Measurements from ENCODE around the gene IGF1.

The IGF1 gene

GRCh38 chr12:102438827-102439210 lies 41.5 kb downstream of the IGF1 start:
- no peak for DNase-seq (ENCODE audit: extremely low read depth, low read depth)
- TF ChIP-seq CTCF (IDR thresholded peaks at IDR 0.05; ENCODE audit: low read depth, low read length) = no peak

DNA sequence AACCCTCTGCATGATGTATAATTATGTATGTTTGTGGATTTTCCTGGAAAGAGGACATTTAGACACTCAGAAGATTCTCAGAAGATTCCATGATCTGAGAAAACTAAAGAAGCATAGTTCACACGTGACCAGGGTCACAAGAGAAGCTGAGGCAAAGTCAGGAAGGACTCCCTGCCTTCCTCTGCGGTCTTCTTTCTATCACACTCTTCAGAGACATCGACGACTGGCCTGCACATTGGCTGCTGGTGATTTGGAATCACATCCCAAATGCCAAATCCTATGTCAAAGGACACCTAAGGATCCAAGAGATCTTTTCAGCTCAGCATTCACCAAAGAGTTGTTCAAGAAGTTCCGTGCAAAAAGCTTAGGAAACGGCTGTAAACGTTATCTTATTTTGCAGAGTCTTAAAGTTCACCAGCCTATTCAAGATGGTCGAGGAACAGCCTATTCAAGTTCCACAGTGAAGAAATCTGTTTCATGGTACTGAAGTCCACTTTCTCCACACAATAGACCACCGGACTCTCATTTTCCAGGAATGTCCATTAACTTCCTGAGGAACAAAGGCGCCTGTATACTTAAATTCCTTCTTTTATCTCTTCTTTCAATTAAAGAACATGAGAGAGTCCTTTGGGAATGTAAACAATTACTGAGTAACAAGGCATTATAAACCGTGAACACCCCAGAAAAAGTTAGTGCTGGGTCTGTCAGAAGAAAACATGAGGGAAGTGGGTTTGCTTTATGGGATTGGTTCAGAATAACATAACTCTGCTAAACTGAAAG lies 42.1 kb downstream of the IGF1 start:
- no peak for TF ChIP-seq CTCF (IDR thresholded peaks at IDR 0.05; ENCODE audit: low read depth, low read length)
- DNase-seq (ENCODE audit: extremely low read depth, low read depth) = no peak

DNA sequence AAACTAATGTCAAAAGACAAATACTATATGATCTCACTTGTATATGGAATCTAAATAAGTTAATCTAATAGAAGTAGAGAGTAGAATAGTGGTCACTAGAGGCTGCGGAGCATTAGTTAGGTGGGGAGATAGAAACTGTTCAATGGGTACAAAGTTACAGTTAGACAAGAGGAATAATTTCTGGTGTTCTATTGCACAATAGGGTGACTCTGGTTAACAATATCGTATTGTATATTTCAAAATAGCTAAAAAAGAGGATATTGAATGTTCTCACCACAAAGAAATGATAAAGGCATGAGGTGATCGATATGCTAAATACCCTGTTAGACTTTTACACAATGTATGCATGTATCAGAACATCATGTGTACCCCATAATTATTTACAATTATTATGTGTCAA lies 42.9 kb downstream of the IGF1 start:
- no peak for TF ChIP-seq CTCF (IDR thresholded peaks at IDR 0.05; ENCODE audit: low read depth, low read length)
- DNase-seq (ENCODE audit: extremely low read depth, low read depth) = no peak

DNA sequence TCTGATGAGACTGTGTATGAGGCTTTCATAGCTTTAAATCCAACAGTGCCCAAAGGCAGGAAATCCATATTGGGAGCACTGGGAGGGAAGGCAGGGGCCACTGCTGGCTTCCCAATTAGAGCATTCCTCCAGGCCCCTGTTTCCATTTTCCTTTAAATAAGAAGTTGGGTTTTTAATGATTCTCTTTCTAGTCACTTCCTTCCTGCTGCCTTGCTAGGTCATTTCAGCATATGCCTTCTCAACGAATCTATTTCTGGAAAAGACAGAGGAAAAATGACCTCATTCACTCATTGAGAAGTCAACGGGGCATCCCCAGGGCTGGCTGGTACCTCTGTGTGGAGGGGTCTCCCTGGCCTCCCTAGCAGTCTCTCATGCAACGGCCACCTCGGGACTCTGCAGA lies 43.5 kb downstream of the IGF1 start:
- TF ChIP-seq CTCF (IDR thresholded peaks at IDR 0.05; ENCODE audit: low read depth, low read length) = no peak
- no peak for DNase-seq (ENCODE audit: extremely low read depth, low read depth)

DNA sequence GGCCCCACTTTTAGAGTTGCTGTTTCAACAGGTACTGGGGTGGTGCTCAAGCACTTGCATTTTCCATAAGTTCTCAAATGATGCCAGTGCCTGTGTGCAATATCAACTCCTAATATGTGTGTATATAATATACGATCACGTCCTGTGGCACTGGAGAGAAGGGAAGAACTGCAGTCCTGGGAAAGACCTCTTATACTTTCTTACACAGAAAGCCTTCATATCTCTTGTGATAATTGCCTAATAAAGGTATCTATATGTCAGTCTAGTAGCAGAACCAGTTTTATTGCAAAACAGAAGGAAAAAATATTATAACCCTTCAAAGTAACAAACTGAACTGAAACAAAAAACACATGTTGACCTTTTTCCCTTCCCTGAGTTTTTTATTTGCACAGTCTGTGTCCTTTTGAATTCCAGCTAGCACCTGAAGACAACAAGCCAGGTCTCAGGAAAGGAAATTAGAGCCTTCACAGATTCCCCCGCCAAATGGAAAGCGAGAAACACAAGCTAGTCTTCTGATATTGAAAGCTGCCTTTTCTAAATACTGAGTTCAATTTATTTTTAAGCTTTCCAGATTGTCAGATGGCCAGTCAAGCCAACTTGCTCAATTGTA lies 44.4 kb downstream of the IGF1 start:
- no peak for TF ChIP-seq CTCF (IDR thresholded peaks at IDR 0.05; ENCODE audit: low read depth, low read length)
- DNase-seq (ENCODE audit: extremely low read depth, low read depth) = no peak

DNA sequence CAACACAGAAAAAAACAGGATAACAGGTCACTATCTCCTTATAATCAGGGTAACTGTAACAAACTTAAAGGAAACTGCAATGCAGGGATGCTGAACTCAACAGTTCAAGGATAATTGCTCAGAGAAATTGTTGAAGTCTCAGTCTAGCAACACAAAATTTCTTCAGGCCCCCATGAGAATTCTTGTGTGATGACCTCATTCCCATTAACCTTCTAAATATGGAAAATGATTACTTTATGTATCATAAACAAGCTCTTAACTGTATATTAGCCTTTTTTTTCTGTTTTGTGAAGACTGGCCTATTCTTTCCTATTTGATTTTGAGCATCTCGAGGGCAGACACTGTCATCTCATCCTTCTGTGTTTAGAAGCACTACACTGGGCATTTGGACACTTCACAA lies 47.1 kb downstream of the IGF1 start:
- DNase-seq (ENCODE audit: extremely low read depth, low read depth) = no peak
- TF ChIP-seq CTCF (IDR thresholded peaks at IDR 0.05; ENCODE audit: low read depth, low read length) = no peak

GRCh38 chr12:102430661-102431060 lies 49.7 kb downstream of the IGF1 start:
- no peak for DNase-seq (ENCODE audit: extremely low read depth, low read depth)
- TF ChIP-seq CTCF (IDR thresholded peaks at IDR 0.05; ENCODE audit: low read depth, low read length) = no peak

All from AG09319 (cell line).